Suppressor macrophage treated with lipopolysaccharide for 4 hours (primary cell): Measurements from ENCODE around the gene CELF1.
"Not testable (repeated sequence)": the region's sequence is repeated elsewhere in the genome, so short reads cannot be mapped to it uniquely, and the experiment has no call there.

Experiments used
- DNase-seq: peaks from one replicate; pipeline ENCODE4 v3.0.0-alpha.2; 2020

The CELF1 gene

DNA sequence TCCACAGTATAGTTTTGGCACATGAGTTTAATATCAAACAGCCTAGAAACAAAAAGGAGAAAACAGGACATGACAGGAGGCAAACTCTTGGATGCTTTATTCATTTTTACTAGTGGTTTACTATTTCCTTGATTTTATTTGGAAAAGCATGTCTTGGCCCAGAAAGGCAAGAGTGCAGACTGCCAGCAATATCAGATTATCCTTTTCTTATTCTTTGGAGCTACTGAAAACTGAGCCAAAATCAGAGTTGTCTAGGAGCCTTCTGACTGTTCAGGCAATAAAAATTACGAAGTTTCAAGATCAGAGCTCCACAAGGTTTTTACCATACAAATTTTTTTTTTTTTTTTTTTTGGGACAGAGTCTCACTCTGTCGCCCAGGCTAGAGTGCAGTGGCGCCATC, 16.0 kb downstream of the CELF1 start:
- DNase-seq: no peak

DNA sequence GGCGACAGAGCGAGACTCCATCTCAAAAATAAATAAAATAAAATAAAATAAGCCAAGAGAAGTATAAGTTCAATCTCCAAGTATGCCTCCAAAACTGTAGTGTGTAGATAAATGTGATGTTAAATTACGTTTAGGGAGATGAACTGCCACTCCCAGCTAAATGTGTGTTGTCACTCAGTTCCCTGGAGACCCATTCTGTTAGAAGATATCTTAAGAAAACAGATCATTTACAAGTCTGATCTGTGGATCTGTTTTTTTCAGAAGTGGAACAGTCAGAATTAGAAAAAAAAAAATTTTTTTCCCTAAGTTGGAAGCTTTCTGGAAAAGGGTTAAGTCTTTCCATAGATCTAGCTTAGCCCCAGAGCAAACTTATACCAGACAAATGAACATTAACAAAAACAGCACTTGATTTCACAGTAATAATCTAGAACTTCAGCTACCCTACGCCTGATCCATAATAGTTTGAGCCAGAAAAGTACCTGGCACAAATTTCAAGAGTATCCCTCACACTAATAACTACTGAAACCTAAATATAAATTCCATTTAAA, 18.2 kb downstream of the CELF1 start:
- DNase-seq: no peak

DNA sequence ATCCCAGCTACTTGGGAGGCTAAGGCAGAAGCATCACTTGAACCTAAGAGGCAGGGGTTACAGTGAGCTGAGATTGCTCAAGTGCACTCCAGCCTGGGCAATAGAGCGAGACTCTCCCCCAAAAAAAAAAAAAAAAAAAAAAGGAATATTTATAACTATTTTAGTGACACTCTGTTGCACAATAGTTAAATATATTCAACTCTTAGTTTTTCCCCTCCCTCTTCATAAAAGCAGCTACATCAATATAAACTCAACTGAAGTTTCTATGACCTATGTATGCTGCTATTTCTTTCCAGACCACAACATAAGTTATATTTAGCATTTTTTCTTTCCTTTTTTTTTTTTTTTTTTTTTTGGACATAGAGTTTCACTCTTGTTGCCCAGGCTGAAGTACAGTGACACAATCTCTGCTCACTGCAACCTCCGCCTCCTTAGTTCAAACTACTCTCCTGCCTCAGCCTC, 19.2 kb downstream of the CELF1 start:
- DNase-seq: peak; percentile 44

DNA sequence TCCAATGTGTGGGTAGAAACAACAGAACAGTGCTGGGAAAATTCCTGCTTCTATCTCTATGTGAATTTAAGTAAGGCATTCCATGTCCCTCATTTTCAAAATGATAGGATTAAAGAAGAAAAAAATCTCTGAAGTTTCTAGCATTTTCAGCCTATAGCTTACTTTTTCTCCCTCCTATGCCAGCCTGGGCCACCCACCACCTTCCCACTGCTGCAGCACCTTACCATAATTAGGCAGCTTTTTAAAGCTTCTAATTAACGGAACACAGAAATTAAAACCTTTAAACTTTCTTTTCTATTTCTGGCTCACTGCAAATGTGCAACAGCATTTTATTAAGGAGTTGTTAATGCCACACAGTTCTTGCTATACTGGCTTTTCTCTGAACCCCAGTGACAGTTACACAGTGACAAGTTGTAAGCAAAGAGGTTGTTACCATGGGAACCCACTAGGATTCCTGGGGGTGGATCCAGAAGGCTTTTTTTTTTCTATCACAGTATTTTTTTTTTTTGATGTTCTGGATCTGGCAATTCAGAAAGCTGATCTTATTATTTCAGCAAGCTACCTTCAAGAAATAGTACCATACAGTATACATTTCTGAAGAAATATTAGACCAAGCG, 20.2 kb downstream of the CELF1 start:
- DNase-seq: no peak

DNA sequence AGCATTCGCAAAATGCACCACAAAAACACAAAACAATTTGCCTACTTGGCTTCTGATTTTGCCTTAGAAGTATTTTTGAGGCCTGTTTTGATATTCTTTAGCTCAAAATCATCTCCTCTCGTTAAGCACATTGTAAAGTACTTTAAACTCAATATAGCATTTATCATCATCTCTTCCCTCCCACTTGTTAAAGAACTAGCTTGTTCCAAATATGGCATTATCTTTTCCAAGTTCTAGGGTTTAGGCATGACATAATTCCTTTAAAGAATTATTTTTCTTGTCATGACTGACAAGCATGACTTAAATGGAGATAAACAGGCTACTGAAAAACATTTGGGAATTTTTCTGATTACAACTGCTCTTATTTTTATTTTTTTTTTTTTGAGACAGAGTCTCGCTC, 21.3 kb downstream of the CELF1 start:
- DNase-seq: no peak

DNA sequence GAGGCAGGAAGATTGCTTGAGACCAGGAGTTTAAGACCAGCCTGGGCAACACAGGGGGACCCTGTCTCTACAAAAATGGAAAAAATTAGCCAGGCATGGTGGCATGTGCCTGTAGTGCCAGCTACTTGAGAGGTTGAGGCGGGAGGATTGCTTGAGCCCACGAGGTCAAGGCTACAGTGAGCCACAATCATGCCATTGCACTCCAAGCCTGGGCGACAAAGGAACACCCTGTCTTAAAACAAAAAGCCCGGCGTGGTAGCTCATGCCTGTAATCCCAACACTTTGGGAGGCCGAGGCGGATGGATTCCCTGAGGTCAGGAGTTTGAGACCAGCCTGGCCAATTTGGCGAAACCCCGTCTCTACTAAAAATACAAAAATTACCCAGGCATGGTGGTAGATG, 22.2 kb downstream of the CELF1 start:
- not testable (repeated sequence) for DNase-seq

DNA sequence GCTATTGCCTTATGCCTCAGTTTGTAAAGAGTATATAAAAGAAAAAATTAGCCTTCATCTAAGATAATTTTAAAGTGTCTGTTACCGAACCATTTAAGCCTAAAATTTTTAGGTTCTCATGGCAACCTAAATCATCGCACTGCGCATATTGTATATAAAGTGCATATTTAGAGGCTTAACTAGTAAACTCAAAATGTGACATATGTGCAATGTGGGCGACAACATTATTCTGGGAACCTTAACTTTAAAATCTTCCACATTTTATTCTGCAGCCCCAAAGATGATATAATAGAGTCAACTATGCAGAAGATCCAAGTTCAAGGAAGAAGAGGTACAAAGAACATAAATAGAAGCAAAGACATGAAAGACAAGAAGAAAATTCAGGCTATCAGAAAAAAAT, 23.0 kb downstream of the CELF1 start:
- DNase-seq: no peak

DNA sequence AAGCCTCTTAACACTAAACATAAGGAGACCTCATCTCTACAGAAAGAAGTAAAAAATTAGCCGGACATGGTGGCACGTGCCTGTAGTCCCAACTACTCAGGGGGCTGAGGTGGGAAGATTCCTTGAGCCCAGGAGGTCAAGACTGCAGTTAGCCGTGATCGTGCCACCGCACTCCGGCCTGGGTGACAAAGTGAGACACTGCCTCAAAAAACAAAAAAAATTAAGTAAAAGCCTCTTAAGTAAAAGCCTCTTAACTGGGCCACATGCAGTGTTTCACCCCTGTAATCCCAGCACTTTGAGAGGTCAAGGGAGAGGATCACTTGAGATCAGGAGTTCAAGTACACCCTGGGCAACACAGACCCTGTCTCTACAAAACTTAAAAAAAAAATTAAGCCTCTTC, 25.7 kb downstream of the CELF1 start:
- DNase-seq: no peak

DNA sequence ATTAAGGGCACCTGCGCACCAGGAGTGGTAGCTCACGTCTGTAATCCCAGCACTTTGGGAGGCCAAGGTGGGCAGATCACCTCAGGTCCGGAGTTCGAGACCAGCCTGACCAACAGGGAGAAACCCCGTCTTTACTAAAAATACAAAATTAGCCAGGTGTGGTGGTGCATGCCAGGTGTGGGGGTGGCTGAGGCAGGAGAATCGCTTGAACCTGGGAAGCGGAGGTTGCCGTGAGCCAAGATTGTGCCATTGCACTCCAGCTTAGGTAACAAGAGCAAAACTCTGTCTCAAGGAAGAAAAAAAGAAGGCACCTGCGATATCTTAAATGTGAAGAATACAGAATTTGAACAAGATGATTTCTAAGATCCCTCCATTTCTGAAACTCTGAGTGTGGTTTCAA, 26.9 kb downstream of the CELF1 start:
- DNase-seq: not testable (repeated sequence)

DNA sequence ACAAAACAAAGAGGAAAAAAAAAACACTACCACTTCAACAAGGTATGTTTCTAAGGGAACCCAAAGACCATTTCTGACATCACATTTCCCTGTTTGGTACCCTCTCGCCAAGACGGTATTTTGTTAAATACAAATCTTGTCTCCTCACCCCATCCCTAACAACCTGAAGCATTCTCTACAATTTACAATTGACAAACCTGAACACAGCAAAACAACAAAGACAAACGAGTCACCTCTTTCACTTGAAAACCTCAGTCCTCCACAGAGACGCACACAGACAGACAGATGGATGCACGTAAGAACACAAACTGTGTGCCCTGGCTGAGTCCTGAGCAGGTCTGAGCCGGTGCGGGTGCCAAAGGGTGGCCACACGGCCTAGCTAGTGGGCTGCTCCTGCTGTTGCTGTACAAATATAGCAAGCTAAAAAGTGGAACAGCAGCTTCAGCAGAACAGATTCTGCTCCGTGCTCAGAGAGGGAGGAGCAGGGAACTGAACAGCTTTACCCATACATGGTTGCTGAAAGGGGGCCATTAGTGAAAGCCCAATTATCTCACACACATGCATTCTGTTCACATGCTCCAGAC, 28.5 kb downstream of the CELF1 start:
- no peak for DNase-seq

DNA sequence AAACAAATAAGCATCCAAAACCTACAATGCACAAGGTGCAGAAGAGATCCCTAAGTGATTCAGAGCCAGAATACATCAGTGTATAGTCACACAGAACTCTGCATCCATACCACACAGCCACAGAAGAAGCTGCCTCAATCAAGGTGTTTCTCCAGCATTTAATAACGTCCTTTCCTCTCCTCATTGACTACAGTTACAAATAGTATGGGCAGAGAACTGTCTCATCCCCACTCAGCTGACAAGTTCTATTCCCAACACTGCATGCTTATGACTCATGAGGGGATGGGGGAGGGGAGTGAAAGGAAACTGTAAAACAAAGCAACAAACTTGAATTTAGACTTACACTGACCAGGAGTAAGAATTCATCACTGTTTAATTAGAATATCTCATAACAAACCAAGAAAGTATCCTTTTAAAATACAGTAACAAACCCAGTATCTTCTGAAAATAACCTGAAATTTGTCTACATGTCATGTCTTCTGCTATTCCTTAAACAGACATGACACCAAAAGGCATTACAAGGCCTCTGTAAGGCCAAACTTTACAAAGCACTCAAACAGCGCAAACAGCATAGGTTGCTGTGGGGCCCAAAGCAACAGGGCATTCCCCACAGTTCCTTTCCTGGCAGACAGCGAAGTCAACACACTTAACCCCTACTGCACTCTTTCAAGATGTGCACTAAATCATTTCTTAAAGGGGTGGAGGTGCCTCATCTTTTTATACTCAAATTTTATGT, 29.3 kb downstream of the CELF1 start:
- DNase-seq: peak; percentile 85

DNA sequence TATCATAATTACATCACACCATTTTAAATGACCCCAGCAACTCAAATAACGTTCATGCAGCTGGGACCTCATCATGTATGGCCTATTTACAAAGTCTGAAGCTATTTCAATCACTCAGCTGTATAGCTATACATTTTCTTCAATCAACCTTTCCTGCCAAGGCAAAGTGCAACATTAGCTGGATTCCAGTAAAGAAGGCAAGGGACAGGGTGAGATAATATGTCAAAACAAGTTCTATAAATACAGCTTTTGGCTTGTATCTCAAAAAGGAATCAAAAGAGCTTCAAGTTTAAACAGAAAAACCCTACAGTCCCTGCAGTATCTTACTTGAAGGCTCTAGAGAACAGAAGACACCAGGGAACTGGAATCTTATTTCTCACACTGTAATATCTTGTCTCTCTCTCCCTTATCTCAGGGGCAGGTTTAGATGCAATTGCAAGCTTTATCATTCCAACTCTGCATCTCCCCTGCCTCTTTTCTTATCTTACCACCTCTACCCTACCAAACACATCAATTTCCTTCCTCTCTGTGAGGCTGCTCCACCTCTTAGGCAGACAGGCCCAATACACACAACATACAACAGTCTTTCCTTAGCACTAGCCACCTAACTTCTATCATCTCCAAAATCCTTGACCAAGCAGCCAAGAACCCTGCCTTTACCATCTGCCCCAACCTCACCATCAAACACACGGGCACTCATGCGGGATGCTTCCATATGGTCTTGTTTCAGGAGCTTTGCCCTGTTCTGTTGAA, 34.5 kb downstream of the CELF1 start:
- DNase-seq: no peak

DNA sequence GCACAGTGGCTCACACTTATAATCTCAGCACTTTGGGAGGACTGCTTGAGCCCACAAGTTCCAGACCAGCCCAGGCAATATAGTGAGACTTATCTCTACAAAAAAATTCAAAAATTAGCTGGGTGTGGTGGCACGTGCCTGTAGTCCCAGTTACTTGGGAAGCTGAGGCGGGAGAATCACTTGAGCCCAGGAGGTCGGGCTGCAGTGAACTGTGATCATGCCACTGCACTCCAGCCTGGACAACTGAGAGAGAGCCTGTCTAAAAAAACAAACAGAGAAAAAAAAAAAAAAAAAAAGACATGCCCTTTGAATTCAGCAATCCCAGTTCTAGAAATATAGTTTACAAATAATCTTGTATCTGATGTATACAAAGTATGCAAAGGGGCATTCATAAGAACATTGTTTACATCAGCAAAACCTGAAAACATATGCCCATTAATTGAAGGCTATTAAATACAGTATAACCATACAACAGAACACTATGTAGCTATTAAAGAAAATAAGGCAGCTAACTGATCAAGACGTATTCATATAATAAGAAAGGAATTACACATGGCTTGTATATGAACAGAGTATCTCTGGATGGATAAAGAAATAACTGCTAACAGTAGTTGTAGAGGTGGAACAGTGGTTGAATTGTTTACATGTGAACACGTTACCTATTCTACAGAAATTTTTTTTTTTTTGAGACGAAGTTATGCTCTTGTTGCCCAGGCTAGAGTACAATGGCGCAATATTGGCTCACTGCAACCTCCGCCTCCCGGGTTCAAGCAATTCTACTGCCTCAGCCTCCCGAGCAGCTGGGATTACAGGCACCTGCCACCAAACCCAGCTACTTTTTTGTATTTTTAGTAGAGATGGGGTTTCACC, 35.7 kb downstream of the CELF1 start:
- DNase-seq: no peak

DNA sequence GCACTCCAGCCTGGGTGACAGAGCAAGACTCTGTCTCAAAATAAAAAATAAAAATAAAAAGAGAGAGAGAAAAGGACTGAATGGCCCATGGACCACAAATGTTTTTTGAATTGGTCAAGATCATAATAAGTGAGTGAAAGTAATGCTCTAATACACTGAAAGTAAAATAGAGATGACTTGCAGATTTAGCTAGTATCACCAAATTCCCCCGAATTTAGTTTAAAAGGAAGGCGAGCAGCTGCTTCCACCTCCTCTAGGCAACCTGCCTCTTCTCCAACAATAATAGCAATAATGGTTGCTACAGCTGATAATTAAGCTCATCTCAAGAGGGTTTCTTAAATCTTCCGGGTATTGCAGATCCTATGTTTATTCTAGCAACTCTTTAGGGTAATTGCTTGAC, 36.8 kb downstream of the CELF1 start:
- DNase-seq: no peak

DNA sequence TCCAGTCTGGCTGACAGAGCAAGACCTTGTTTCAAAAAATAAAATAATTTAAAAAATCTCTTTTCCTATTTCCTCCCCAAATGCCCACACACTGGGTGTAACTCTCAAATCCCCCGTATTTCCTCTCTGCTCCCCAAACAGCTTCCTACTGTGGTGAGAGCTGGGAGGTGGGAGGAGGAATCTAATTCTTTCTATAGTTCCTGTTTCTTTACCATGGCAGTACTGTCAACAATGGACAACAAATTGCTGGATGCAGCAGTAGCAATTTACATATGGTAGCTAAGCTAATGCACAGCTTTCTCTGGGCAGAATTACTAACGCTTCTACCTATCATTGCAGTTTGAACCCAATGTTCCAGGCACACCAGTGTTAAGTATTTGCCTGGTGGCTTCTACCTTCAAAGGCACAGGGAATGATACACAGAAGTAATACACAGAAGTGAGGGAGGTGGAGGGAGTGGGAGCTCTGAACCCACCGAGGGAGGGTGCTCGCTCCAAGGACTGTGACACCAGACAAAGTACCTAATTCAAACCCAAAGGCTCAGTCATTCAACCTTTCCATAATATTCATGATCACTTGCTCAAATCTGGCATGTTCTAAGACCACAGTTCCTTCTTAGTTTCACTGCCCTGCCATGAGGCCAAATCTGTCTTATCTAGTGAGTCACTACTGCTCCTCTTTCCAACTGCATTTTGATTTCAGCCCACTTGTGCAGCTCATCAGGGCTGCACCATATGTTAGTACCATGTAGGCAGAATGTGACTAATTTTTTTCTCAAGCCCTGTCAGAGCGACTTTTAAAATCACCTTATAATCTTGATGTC, 37.9 kb downstream of the CELF1 start:
- peak; percentile 84 for DNase-seq

DNA sequence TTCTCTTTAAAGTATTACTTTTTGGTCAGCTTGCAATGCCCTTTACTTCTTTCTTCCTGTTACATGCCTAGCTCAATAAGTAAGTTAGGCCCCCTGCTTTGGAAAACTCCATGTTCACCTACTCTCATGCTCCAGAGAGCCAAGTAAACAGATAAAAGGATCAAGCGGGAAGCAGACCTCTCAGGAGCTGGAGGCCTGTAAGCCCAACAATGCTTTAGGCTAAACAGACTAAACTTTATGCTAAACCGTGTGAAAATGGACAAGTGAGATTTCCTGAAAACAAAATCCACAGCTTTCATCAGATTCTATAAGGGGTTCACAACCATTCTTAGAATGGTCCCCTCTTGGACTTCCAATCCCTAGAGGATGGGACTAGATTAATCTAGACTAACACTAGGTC, 40.2 kb downstream of the CELF1 start:
- no peak for DNase-seq

DNA sequence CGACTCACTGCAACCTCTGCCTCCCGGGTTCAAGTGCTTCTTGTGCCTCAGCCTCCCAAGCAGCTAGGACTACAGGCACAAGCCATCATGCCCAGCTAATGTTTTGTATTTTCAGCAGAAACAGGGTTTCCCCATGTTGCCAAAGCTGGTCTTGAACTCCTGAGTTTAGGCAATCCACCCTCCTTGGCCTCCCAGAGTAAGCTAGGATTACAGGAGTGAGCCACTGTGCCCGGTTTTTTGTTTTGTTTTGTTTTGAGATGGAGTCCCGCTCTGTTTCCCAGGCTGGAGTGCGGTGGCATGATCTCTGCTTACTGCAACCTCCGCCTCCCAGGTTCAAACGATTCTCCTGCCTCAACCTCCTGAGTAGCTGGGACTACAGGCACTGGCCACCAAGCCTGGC, 41.0 kb downstream of the CELF1 start:
- DNase-seq: peak; percentile 46

DNA sequence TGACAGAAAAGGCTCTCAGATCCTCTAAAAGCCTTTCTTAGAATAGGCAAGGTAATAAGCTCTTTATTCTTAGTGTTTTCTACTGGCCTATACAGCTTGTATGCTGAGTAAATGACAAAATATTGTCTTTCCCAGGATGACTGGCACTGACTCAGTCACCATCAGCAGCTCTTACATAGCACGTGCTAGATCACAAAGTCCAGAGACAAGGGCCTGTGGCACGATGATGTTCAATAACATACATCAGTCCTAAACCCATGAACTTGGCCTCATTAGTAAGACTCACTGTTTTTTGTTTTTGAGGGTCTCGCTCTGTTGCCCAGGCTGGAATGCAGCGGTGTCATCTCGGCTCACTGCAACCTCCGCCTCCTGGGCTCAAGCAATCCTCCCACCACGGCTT, 42.7 kb downstream of the CELF1 start:
- peak; percentile 72 for DNase-seq

DNA sequence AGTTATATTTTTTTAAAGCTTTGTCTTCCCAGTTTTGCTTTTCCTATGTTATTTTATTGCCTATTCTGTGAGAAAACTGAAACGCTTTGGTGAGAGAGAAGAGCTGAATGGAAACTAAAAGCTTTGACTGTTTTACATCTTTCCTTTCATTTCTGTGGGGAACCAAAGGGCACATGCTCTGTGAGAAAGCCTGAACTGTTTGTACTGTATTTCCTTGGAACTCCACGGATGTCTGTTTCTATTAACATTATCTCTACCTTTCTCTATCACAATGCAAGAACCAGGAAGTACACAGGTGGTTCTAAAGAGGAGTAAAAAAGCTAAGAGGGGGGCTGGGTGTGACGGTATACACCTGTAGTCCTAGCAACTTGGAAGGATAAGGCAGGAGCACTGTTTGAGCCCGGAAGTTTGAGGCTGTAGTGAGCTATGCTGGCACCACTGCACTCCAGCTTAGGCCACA, 43.8 kb downstream of the CELF1 start:
- peak; percentile 79 for DNase-seq

DNA sequence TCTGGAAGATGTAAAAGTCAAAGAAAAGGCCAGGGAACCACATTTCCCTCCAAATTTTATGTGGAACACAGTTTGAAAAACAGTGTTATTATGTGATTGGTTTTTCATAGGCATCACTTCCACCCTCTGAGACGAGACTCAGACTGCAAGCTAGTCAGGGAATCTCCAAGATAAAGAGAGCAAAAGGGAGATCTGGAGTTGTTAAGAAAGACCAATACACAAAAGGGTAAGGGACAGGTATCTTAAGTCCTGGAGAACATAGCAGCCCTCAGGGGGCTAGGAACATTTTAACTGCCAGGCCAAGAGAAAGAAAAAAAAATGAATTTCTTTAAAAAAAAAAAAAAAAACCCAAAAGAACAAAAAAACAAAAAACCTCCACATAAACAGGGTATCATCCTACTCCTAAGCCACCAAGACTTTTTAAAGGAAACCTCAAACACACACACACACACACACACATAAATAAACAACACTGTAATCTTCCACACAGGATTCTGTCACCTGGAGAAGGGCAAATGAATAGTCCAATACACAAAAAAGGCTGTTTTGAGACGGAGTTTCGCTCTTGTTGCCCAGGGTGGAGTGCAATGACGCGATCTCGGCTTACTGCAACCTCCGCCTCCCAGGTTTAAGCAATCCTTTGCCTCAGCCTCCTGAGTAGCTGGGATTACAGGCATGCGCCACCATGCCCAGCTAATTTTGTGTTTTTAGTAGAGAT, 44.5 kb downstream of the CELF1 start:
- DNase-seq: no peak
